Neural cell (in vitro differentiated cells): ENCODE results near the gene BNC2.

Experiments used
- EP300 ChIP-seq: fragments of 450-650 bp; conservative IDR thresholded peaks from 2 replicates; pipeline ENCODE4 v1.6.1; 2014; ENCODE audit warnings: antibody characterized with exemption, mild to moderate bottlenecking, moderate library complexity; ENCODE audit not compliant: poor library complexity, severe bottlenecking
- EZH2 ChIP-seq: fragments of 200-600, 300-800 bp; shearing (Covaris generic), sonication (generic); IDR thresholded peaks from 2 replicates; pipeline ENCODE4 v1.6.1; 2014; ENCODE audit warnings: antibody characterized with exemption, low read length, borderline replicate concordance, mild to moderate bottlenecking; ENCODE audit not compliant: insufficient read depth, poor library complexity, severe bottlenecking
- MXI1 ChIP-seq: fragments of 450-650 bp; conservative IDR thresholded peaks from 2 replicates; pipeline ENCODE4 v1.6.1; 2014; ENCODE audit warnings: antibody characterized with exemption, mild to moderate bottlenecking; ENCODE audit not compliant: poor library complexity, severe bottlenecking
- POLR2AphosphoS5 ChIP-seq: IDR thresholded peaks from 2 replicates; pipeline ENCODE4 v1.6.1; 2012
- RAD21 ChIP-seq: fragments of 450-650 bp; conservative IDR thresholded peaks from 2 replicates; pipeline ENCODE4 v1.6.1; 2014; ENCODE audit warnings: antibody characterized with exemption, mild to moderate bottlenecking, moderate library complexity
- SMC3 ChIP-seq: fragments of 450-650 bp; conservative IDR thresholded peaks from 2 replicates; pipeline ENCODE4 v1.6.1; 2014; ENCODE audit warnings: antibody characterized with exemption, mild to moderate bottlenecking, moderate library complexity; ENCODE audit not compliant: poor library complexity
- TAF1 ChIP-seq: IDR thresholded peaks from 2 replicates; pipeline ENCODE4 v1.6.1; 2012; ENCODE audit warnings: low read depth
- TF ChIP-seq, protein P1 (sequence below): fragments of 450-650 bp; IDR thresholded peaks from 2 replicates; pipeline ENCODE4 v1.5.1; 2014; ENCODE audit warnings: antibody characterized with exemption, mild to moderate bottlenecking, moderate library complexity; ENCODE audit not compliant: poor library complexity, severe bottlenecking

GRCh38 chr9:16773617-16774016 lies 96.9 kb downstream of the BNC2 start:
- TF ChIP-seq EZH2 (no peak), POLR2AphosphoS5 (no peak), RAD21 (no peak), TAF1 (no peak), EP300 (no peak), SMC3 (no peak), MXI1 (no peak)
- TF ChIP-seq, protein P1, sequence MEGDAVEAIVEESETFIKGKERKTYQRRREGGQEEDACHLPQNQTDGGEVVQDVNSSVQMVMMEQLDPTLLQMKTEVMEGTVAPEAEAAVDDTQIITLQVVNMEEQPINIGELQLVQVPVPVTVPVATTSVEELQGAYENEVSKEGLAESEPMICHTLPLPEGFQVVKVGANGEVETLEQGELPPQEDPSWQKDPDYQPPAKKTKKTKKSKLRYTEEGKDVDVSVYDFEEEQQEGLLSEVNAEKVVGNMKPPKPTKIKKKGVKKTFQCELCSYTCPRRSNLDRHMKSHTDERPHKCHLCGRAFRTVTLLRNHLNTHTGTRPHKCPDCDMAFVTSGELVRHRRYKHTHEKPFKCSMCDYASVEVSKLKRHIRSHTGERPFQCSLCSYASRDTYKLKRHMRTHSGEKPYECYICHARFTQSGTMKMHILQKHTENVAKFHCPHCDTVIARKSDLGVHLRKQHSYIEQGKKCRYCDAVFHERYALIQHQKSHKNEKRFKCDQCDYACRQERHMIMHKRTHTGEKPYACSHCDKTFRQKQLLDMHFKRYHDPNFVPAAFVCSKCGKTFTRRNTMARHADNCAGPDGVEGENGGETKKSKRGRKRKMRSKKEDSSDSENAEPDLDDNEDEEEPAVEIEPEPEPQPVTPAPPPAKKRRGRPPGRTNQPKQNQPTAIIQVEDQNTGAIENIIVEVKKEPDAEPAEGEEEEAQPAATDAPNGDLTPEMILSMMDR, result no peak
